ENCODE data around the gene GPR183.
"Not testable (repeated sequence)": the region's sequence is repeated elsewhere in the genome, so short reads cannot be mapped to it uniquely, and the experiment has no call there.

Gene GPR183

GRCh38 chr13:99250982-99251825 lies 56.0 kb downstream of the GPR183 start:
- DNase-seq = no peak

- not testable (repeated sequence) for DNase-seq
Observed at GRCh38 chr13:99249606-99250005, 57.6 kb downstream of the GPR183 start.

GRCh38 chr13:99249178-99249577 lies 58.0 kb downstream of the GPR183 start:
- not testable (repeated sequence) for DNase-seq

GRCh38 chr13:99246100-99246499 lies 61.1 kb downstream of the GPR183 start:
- no peak for DNase-seq

Data from nucleus accumbens (tissue), 56 donors.